Measurements from ENCODE around the gene NAA80. TPM values are rescaled to one million over a fixed set of nuclear protein-coding genes. Genes with fewer than 3 reads are reported as not detected.
A peak's percentile ranks its signal among the peaks of the same experiment; 100 is the strongest.

NAA80 gene
- total and polyA plus RNA-seq, 2 of the 13 experiments (the other 11 are each of a cell fraction or from before 2014, with no cell fraction given) = 3.4 to 8.7 TPM

- no peak; the same call in 1 of the 2 replicates for TF ChIP-seq HNF1A (IDR thresholded peaks at IDR 0.05; ENCODE audit: low read depth)
- peak; percentile 21; the same call in 1 of the 2 replicates for TF ChIP-seq HNF1A (CRISPR knock-in tag; IDR thresholded peaks at IDR 0.05; ENCODE audit: borderline replicate concordance)
- TF ChIP-seq ZBTB8A (CRISPR knock-in tag; IDR thresholded peaks at IDR 0.05; ENCODE audit: borderline replicate concordance, low read depth) = no peak
- peak; percentile 38; the same call in 1 of the 2 replicates for TF ChIP-seq TBX2 (CRISPR knock-in tag; IDR thresholded peaks at IDR 0.05; ENCODE audit: borderline replicate concordance)
- peak; percentile 41; the same call in 1 of the 2 replicates for TF ChIP-seq SKIL (CRISPR knock-in tag; IDR thresholded peaks at IDR 0.05; ENCODE audit: borderline replicate concordance)
- TF ChIP-seq USF2 (IDR thresholded peaks at IDR 0.05; ENCODE audit: low read depth, low read length) = no peak
- TF ChIP-seq USF2 (CRISPR knock-in tag; IDR thresholded peaks at IDR 0.05; ENCODE audit: borderline replicate concordance) = no peak
- TF ChIP-seq ZNF160 (CRISPR knock-in tag; IDR thresholded peaks at IDR 0.05) = 0 out of 2 replicates have a peak, but pooled peaks have one; percentile 9
- TF ChIP-seq CCDC6 (CRISPR knock-in tag; IDR thresholded peaks at IDR 0.05) = 0 out of 2 replicates have a peak, but pooled peaks have one; percentile 18
- no peak for TF ChIP-seq SP1 (IDR thresholded peaks at IDR 0.05)
- peak; percentile 72 for TF ChIP-seq SP1 (CRISPR knock-in tag; IDR thresholded peaks at IDR 0.05)
- TF ChIP-seq ZNF792 (CRISPR knock-in tag; IDR thresholded peaks at IDR 0.05) = peak; percentile 82; the same call in 1 of the 2 replicates
- peak; percentile 45 for TF ChIP-seq FOXP4 (CRISPR knock-in tag; IDR thresholded peaks at IDR 0.05)
- TF ChIP-seq ZNF503 (CRISPR knock-in tag; IDR thresholded peaks at IDR 0.05) = peak; percentile 51; the same call in 1 of the 2 replicates
Measured at GRCh38 chr3:50264383-50264963, 34.7 kb downstream of the NAA80 start (continued).
